Tibial nerve (tissue), 4 donors: Measurements from ENCODE around the gene RASSF1. TPM values are rescaled to one million over a fixed set of nuclear protein-coding genes. Genes with fewer than 3 reads are reported as not detected.
A peak's percentile ranks its signal among the peaks of the same experiment; 100 is the strongest.
"Not testable (repeated sequence)": the region's sequence is repeated elsewhere in the genome, so short reads cannot be mapped to it uniquely, and the experiment has no call there.

Experiments used
- DNase-seq, 2 donors: peaks; one replicate each; pipeline ENCODE4 v3.0.0-alpha.2; 2019; ENCODE audit warnings: low spot score in 2 of 2
- H3K27ac ChIP-seq, 4 donors: fragments of 200-600 bp; sonication (generic) in 3 of 4; one replicate each; pipeline ENCODE4 v1.5.1; 2017 to 2019; ENCODE audit warnings: mild to moderate bottlenecking in 1 of 4
- H3K27me3 ChIP-seq, 2 donors: fragments of 200-600 bp; sonication (generic) in 1 of 2; one replicate each; pipeline versions ENCODE4 v1.5.1 to v1.6.0; 2017 to 2019
- H3K36me3 ChIP-seq, 3 donors: fragments of 200-600 bp; sonication (generic); one replicate each; pipeline ENCODE4 v1.5.1; 2018 to 2019
- H3K4me1 ChIP-seq, 4 donors: fragments of 200-600 bp; sonication (generic) in 3 of 4; one replicate each; pipeline ENCODE4 v1.5.1; 2017 to 2019
- H3K4me3 ChIP-seq, 4 donors: fragments of 200-600 bp; sonication (generic) in 3 of 4; one replicate each; pipeline ENCODE4 v1.5.1; 2017 to 2019; ENCODE audit warnings: mild to moderate bottlenecking in 1 of 4, moderate library complexity in 1 of 4
- H3K9me3 ChIP-seq, 4 donors: fragments of 200-600 bp; sonication (generic) in 3 of 4; one replicate each; pipeline ENCODE4 v1.5.1; 2017 to 2019
- EP300 ChIP-seq, 2 donors: sonication (generic); formaldehyde crosslinking; IDR thresholded peaks; one replicate each; pipeline ENCODE4 v1.6.1; 2017; ENCODE audit warnings: antibody characterized with exemption in 2 of 2, mild to moderate bottlenecking in 1 of 2
- POLR2A ChIP-seq, 2 donors: fragments of 450-650 bp; IDR thresholded peaks; one replicate each; pipeline ENCODE4 v1.6.1; 2017; ENCODE audit warnings: antibody characterized with exemption in 2 of 2, mild to moderate bottlenecking in 2 of 2, moderate library complexity in 2 of 2
- WGBS, 2 donors: methylation state at CpG; one replicate each; pipeline ENCODE4 v1.1.5; 2018; 5-methylcytosine and 5-hydroxymethylcytosine counted together
- total RNA-seq, 4 donors: library from RNA; depleted of rRNA; stranded (reverse); fragments of >200 nt; gene quantifications; one replicate each; pipeline ENCODE4 v1.1.0, GENCODE V29; 2016
- TF ChIP-seq, protein P1 (sequence below), 5 experiments: fragments of 200-600 bp in 3 of 5; fragments of 450-650 bp in 2 of 5; sonication (generic) in 3 of 5; IDR thresholded peaks; one replicate each; pipeline ENCODE4 v1.5.1; 2016 to 2019; ENCODE audit warnings: antibody characterized with exemption in 5 of 5, mild to moderate bottlenecking in 3 of 5, moderate library complexity in 2 of 5

RASSF1 gene
- total RNA-seq, 4 donors from 2014 or later = 77.4 to 99.0 (median 82.6) TPM

- Histone ChIP-seq H3K4me1 (peaks cover 0 to 60% (median 44%) of the 10 kb centered on the region in 4 donors), H3K27ac (peak overlapping the region in 2 of 4 donors; percentile 45 to 99), H3K9me3 (no peaks in the 10 kb centered on the region), H3K27me3 (no peaks in the 10 kb centered on the region), H3K4me3 (peak overlapping the region in 1 of 4 donors; percentile 67), H3K36me3 (peaks cover 0 to 56% (median 0%) of the 10 kb centered on the region in 3 donors)
- no peak for TF ChIP-seq POLR2A (IDR thresholded peaks at IDR 0.05)
- TF ChIP-seq EP300 (IDR thresholded peaks at IDR 0.05) = no peak
- TF ChIP-seq, protein P1, sequence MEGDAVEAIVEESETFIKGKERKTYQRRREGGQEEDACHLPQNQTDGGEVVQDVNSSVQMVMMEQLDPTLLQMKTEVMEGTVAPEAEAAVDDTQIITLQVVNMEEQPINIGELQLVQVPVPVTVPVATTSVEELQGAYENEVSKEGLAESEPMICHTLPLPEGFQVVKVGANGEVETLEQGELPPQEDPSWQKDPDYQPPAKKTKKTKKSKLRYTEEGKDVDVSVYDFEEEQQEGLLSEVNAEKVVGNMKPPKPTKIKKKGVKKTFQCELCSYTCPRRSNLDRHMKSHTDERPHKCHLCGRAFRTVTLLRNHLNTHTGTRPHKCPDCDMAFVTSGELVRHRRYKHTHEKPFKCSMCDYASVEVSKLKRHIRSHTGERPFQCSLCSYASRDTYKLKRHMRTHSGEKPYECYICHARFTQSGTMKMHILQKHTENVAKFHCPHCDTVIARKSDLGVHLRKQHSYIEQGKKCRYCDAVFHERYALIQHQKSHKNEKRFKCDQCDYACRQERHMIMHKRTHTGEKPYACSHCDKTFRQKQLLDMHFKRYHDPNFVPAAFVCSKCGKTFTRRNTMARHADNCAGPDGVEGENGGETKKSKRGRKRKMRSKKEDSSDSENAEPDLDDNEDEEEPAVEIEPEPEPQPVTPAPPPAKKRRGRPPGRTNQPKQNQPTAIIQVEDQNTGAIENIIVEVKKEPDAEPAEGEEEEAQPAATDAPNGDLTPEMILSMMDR (IDR thresholded peaks at IDR 0.05) = no peak
- 82 to 83% methylated on average over 8 to 11 of the region's 11 CpGs for WGBS, 2 donors
- no peak for DNase-seq
Measured at GRCh38 chr3:50318163-50318562, 22.5 kb downstream of the RASSF1 start.

DNA sequence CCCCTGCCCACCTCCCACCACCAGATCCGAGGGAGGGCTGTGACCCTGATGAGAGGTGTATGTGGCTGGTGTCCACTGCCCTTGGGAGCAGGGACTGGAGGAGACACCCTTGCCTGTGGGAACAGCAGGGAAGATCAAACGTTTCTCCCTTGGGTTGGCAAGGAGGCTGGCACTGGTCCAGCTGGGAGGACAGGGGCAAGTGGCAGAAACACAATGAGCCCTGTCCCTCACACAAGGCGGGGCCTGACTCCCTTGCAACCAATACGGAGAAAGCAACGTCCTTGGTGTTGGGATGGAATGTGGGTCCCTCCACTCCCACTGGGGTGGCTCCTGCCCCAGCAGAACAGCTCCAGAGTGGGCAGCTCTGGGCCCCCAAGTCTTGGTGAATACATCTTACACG is 23.3 kb downstream of the RASSF1 start:
- Histone ChIP-seq H3K27ac (peak overlapping the region in 3 of 4 donors; percentile 45 to 99 (median 60)), H3K4me1 (peaks cover 0 to 51% (median 37%) of the 10 kb centered on the region in 4 donors)
- 22 to 34% methylated on average over 5 to 6 of the region's 6 CpGs for WGBS, 2 donors

DNA sequence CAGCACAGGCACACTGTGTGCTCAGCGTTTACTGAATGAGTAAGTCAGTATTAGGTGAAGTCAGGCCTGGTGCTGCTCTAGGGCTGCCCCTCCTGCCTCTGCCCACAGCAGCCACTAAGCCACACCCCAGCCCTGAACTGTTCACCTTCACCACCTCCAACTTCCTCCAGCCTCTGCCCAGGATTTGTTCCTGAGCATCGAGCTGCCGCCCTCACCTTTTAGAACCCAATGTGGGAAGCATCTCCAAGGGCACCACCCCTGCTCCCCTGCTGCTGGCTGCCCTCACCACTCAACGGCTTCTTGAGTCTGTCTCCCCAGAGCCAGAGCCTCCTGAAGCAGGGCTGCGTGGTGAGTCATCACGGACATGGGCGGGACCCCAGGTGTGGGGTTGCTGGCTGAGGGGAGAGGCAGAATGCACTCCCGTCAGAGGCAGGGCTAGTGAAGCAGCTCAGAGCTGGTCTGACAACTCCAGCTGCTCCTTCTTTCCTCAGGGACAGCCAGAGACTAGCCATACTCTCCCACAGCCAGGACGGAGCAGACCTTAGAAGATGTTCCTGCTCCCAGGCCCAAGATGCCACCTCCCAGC is 23.9 kb downstream of the RASSF1 start:
- Histone ChIP-seq H3K4me3 (no peak overlapping the region), H3K36me3 (peaks cover 0 to 60% (median 0%) of the 10 kb centered on the region in 3 donors), H3K27ac (peak overlapping the region in 3 of 4 donors; percentile 5 to 99 (median 45)), H3K4me1 (peaks cover 0 to 45% (median 33%) of the 10 kb centered on the region in 4 donors), H3K27me3 (no peaks in the 10 kb centered on the region), H3K9me3 (no peaks in the 10 kb centered on the region)
- DNase-seq = no peak
- TF ChIP-seq EP300 (IDR thresholded peaks at IDR 0.05) = no peak
- TF ChIP-seq, protein P1 (IDR thresholded peaks at IDR 0.05) = no peak
- TF ChIP-seq POLR2A (IDR thresholded peaks at IDR 0.05) = no peak
- 63 to 64% methylated on average over 9 of the region's 9 CpGs for WGBS, 2 donors

More for the DNA sequence above, 23.3 kb downstream of the RASSF1 start:
- Histone ChIP-seq H3K27me3 (no peaks in the 10 kb centered on the region), H3K9me3 (no peaks in the 10 kb centered on the region), H3K4me3 (no peak overlapping the region), H3K36me3 (peaks cover 0 to 56% (median 0%) of the 10 kb centered on the region in 3 donors)
- no peak for DNase-seq
- TF ChIP-seq POLR2A (IDR thresholded peaks at IDR 0.05) = no peak
- no peak for TF ChIP-seq EP300 (IDR thresholded peaks at IDR 0.05)
- TF ChIP-seq, protein P1 (IDR thresholded peaks at IDR 0.05) = no peak

- Histone ChIP-seq H3K4me1 (peaks cover 0 to 38% (median 25%) of the 10 kb centered on the region in 4 donors), H3K27me3 (no peaks in the 10 kb centered on the region), H3K36me3 (peaks cover 0 to 63% (median 0%) of the 10 kb centered on the region in 3 donors), H3K9me3 (no peaks in the 10 kb centered on the region), H3K4me3 (no peak overlapping the region), H3K27ac (no peak overlapping the region)
- DNase-seq = no peak
- WGBS, 2 donors = 96 to 99% methylated on average over 4 of the region's 4 CpGs
- TF ChIP-seq, protein P1 (IDR thresholded peaks at IDR 0.05) = no peak
Measured at GRCh38 chr3:50314816-50315215, 25.8 kb downstream of the RASSF1 start.

DNA sequence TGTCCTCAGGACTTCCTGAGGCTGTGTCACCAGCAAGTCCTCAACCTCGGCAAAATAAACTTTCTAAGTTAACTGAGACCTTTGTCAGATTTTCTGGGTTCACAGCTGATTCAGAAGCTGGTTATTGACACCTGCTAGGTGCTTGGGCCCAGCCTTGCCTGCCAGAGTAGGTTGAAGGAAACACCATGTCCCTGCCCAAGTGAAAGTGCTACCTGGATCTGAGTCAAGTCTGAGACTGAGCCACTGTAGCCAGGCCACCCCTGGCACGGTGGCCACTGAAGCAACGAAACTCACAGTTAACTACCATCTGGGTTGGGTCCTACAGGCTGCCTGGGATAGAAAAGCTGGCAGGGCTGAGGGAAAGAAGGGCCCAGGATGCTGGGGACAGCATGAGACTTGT is 26.3 kb downstream of the RASSF1 start:
- H3K4me3 ChIP-seq = no peak overlapping the region
- H3K4me1 ChIP-seq = peaks cover 0 to 35% (median 21%) of the 10 kb centered on the region in 4 donors
- no peak for DNase-seq
- 81 to 83% methylated on average over 3 of the region's 3 CpGs for WGBS, 2 donors
- H3K27ac ChIP-seq = no peak overlapping the region
- TF ChIP-seq, protein P1 (IDR thresholded peaks at IDR 0.05) = no peak
- TF ChIP-seq EP300 (IDR thresholded peaks at IDR 0.05) = no peak
- no peak for TF ChIP-seq POLR2A (IDR thresholded peaks at IDR 0.05)
- H3K27me3 ChIP-seq = no peaks in the 10 kb centered on the region
- H3K9me3 ChIP-seq = no peaks in the 10 kb centered on the region
- H3K36me3 ChIP-seq = peaks cover 0 to 63% (median 0%) of the 10 kb centered on the region in 3 donors

DNA sequence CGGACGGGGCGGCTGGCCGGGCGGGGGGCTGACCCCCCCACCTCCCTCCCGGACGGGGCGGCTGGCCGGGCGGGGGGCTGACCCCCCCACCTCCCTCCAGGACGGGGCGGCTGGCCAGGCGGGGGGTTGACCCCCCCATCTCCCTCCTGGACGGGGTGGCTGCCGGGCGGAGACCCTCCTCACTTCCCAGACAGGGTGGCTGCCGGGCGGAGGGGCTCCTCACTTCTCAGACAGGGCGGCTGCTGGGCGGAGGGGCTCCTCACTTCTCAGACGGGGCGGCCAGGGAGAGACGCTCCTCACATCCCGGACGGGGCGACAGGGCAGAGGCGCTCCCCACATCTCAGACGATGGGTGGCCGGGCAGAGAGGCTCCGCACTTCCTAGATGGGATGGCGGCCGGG is 28.6 kb downstream of the RASSF1 start:
- DNase-seq, H3K27ac ChIP-seq, H3K4me3 ChIP-seq, H3K9me3 ChIP-seq, H3K27me3 ChIP-seq: not testable (repeated sequence)
- WGBS, 2 donors = 96 to 97% methylated on average over 14 to 16 of the region's 32 CpGs
- Histone ChIP-seq H3K4me1 (peaks cover 0 to 12% (median 1%) of the 10 kb centered on the region in 4 donors), H3K36me3 (peaks cover 0 to 58% (median 0%) of the 10 kb centered on the region in 3 donors)
